HepG2 (cell line): ENCODE measurements around the gene RANBP3. TPM values are rescaled to one million over a fixed set of nuclear protein-coding genes. Genes with fewer than 3 reads are reported as not detected.

Experiments used
- BORCS8-MEF2B ChIP-seq: sonication (generic); formaldehyde crosslinking; IDR thresholded peaks from 2 replicates; pipeline ENCODE4 v1.8.0; 2022; ENCODE audit warnings: mild to moderate bottlenecking, missing genetic modification reagents
- ETV6 ChIP-seq: sonication (generic); formaldehyde crosslinking; conservative IDR thresholded peaks from 2 replicates; pipeline ENCODE4 v1.4.0; 2020; ENCODE audit warnings: missing genetic modification reagents
- GATAD1 ChIP-seq: IDR thresholded peaks from 2 replicates; pipeline ENCODE4 v1.6.1; 2016; ENCODE audit warnings: missing genetic modification reagents, missing compliant biosample characterization
- ISL2 ChIP-seq: sonication (generic); formaldehyde crosslinking; IDR thresholded peaks from 2 replicates; pipeline ENCODE4 v1.5.0; 2020; ENCODE audit warnings: missing genetic modification reagents
- KDM4B ChIP-seq: sonication (generic); formaldehyde crosslinking; IDR thresholded peaks from 2 replicates; pipeline ENCODE4 v1.4.0; 2020; ENCODE audit warnings: missing genetic modification reagents
- KDM5B ChIP-seq: sonication (generic); formaldehyde crosslinking; IDR thresholded peaks from 2 replicates; pipeline ENCODE4 v1.4.0; 2020; ENCODE audit warnings: missing genetic modification reagents, mild to moderate bottlenecking, borderline replicate concordance
- NCOA1 ChIP-seq: sonication (generic); formaldehyde crosslinking; IDR thresholded peaks from 2 replicates; pipeline ENCODE4 v1.9.0; 2021; ENCODE audit warnings: missing genetic modification reagents
- PCBP1 ChIP-seq: fragments of 200-400 bp; formaldehyde crosslinking; IDR thresholded peaks from 2 replicates; pipeline ENCODE4 v1.6.1; 2017; ENCODE audit warnings: mild to moderate bottlenecking, low read depth, low read length, borderline replicate concordance
- RELA ChIP-seq: sonication (generic); formaldehyde crosslinking; IDR thresholded peaks from 2 replicates; pipeline ENCODE4 v1.4.0; 2020; ENCODE audit warnings: missing genetic modification reagents
- RFXAP ChIP-seq: sonication (generic); formaldehyde crosslinking; IDR thresholded peaks from 2 replicates; pipeline ENCODE4 v1.4.0; 2020; ENCODE audit warnings: missing genetic modification reagents, borderline replicate concordance
- SATB2 ChIP-seq: sonication (generic); formaldehyde crosslinking; IDR thresholded peaks from 2 replicates; pipeline ENCODE4 v1.5.0; 2020; ENCODE audit warnings: missing genetic modification reagents
- TMF1 ChIP-seq: sonication (generic); formaldehyde crosslinking; IDR thresholded peaks from 2 replicates; pipeline ENCODE4 v1.8.1; 2022; ENCODE audit warnings: low read depth, missing genetic modification reagents
- XRCC5 ChIP-seq: fragments of 200-400 bp; formaldehyde crosslinking; optimal IDR thresholded peaks from 2 replicates; pipeline ENCODE3; 2017; ENCODE audit warnings: mild to moderate bottlenecking, low read length
- YY1 ChIP-seq: IDR thresholded peaks from 2 replicates; pipeline ENCODE4 v1.6.1; 2011; ENCODE audit warnings: low read length, low read depth, moderate library complexity, mild to moderate bottlenecking; ENCODE audit not compliant: insufficient read depth, insufficient replicate concordance
- ZFP41 ChIP-seq: sonication (generic); formaldehyde crosslinking; IDR thresholded peaks from 2 replicates; pipeline ENCODE4 v1.4.0; 2020; ENCODE audit warnings: mild to moderate bottlenecking, missing genetic modification reagents, borderline replicate concordance
- ZMAT3 ChIP-seq: sonication (generic); formaldehyde crosslinking; conservative IDR thresholded peaks from 2 replicates; pipeline ENCODE4 v1.7.0; 2021; ENCODE audit warnings: missing genetic modification reagents
- ZNF121 ChIP-seq: sonication (generic); formaldehyde crosslinking; IDR thresholded peaks from 2 replicates; pipeline ENCODE4 v1.5.0; 2020; ENCODE audit warnings: mild to moderate bottlenecking, missing genetic modification reagents
- ZNF776 ChIP-seq: sonication (generic); formaldehyde crosslinking; IDR thresholded peaks from 2 replicates; pipeline ENCODE4 v1.4.0; 2020; ENCODE audit warnings: mild to moderate bottlenecking, missing genetic modification reagents
- polyA plus RNA-seq, 8 experiments: library from polyadenylated mRNA; depleted of rRNA in 3 of 8; stranded (reverse) in 7 of 8; unstranded in 1 of 8; fragments of >200 nt; fragmentation: Illumina TruSeq in 4 of 8; extraction: Trizol in 4 of 8; gene quantifications; 2 replicates each; pipeline versions ENCODE4 v1.2.1 to v1.2.3, GENCODE V29; 2011 to 2016; ENCODE audit warnings: low read depth in 4 of 8, missing spikeins in 1 of 8, mixed read lengths in 1 of 8; ENCODE audit not compliant: insufficient read depth in 1 of 8
- total RNA-seq, 5 experiments: library from RNA; depleted of rRNA; stranded (reverse); fragments of >200 nt; fragmentation: Illumina TruSeq; extraction: Trizol; gene quantifications; 2 replicates each; pipeline ENCODE4 v1.2.3, GENCODE V29; 2016; ENCODE audit warnings: low read depth in 1 of 5
- TF ChIP-seq, protein P1 (sequence below): sonication (generic); formaldehyde crosslinking; IDR thresholded peaks from 2 replicates; pipeline ENCODE4 v1.4.0; 2020; ENCODE audit warnings: missing genetic modification reagents; ENCODE audit errors: not compliant biosample characterization
- TF ChIP-seq, protein P2 (sequence below): sonication (generic); formaldehyde crosslinking; IDR thresholded peaks from 2 replicates; pipeline ENCODE4 v1.4.0; 2020; ENCODE audit warnings: missing genetic modification reagents
- TF ChIP-seq, protein P3 (sequence below): IDR thresholded peaks from 2 replicates; pipeline ENCODE4 v1.6.1; 2016

RANBP3 gene
- total and polyA plus RNA-seq, 2 of the 13 experiments (the other 11 are each of a cell fraction or from before 2014, with no cell fraction given): 39.5 to 149 TPM

DNA sequence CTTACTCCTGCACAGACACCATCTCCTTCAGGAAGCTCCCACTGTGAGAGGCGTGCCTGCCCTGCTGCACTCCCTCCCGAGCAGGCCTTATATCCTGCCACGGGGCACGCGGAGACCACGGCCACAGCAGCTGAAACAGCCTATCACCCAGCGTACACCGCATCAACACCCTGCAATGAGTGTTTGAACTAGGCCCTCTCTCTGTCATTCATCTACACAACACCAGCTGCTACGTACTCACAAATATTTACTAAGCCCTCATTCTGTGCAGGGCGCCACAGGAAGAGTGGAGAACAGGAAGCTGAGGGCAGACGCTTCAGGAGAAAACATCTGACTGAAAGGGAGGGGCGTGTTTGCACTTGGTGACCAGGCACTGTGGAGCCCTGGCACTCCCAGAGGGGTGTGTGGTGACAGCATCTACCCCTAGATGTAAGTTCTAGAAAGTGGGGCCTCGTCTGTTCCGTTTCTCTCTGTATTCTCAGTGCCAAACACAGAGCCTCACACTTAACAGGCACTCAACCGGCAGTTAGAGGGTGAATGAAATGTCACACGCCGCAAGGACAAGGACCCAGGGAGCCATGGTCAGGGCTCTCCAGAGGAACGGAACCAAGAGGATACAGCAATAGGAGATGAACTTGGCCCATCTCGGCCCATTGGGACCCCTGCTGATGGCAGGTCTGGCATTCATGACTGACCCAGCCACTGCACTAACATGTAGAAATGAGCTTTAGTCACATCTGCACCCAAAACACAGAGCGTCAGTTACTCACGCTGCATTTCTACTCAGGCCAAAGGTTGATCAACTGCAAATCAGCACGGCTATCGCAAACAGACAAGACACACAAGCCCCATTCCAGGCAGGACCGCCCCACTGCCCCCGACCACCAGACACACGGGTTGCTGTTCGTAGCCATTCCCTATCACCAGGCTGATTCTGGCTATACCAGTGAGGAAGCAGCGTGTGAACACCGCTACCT, 15.7 kb downstream of the RANBP3 start (continued):
- no peak for TF ChIP-seq YY1
- TF ChIP-seq ZNF776 (CRISPR knock-in tag): no peak
- peak; percentile 73 for TF ChIP-seq XRCC5
- 0 out of 2 replicates have a peak, but pooled peaks have one; percentile 53 for TF ChIP-seq ETV6 (CRISPR knock-in tag)
- peak; percentile 85 for TF ChIP-seq TMF1
- TF ChIP-seq, protein P1, sequence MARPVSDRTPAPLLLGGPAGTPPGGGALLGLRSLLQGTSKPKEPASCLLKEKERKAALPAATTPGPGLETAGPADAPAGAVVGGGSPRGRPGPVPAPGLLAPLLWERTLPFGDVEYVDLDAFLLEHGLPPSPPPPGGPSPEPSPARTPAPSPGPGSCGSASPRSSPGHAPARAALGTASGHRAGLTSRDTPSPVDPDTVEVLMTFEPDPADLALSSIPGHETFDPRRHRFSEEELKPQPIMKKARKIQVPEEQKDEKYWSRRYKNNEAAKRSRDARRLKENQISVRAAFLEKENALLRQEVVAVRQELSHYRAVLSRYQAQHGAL: peak; percentile 90
- TF ChIP-seq RFXAP (CRISPR knock-in tag): peak; percentile 89
- TF ChIP-seq, protein P2, sequence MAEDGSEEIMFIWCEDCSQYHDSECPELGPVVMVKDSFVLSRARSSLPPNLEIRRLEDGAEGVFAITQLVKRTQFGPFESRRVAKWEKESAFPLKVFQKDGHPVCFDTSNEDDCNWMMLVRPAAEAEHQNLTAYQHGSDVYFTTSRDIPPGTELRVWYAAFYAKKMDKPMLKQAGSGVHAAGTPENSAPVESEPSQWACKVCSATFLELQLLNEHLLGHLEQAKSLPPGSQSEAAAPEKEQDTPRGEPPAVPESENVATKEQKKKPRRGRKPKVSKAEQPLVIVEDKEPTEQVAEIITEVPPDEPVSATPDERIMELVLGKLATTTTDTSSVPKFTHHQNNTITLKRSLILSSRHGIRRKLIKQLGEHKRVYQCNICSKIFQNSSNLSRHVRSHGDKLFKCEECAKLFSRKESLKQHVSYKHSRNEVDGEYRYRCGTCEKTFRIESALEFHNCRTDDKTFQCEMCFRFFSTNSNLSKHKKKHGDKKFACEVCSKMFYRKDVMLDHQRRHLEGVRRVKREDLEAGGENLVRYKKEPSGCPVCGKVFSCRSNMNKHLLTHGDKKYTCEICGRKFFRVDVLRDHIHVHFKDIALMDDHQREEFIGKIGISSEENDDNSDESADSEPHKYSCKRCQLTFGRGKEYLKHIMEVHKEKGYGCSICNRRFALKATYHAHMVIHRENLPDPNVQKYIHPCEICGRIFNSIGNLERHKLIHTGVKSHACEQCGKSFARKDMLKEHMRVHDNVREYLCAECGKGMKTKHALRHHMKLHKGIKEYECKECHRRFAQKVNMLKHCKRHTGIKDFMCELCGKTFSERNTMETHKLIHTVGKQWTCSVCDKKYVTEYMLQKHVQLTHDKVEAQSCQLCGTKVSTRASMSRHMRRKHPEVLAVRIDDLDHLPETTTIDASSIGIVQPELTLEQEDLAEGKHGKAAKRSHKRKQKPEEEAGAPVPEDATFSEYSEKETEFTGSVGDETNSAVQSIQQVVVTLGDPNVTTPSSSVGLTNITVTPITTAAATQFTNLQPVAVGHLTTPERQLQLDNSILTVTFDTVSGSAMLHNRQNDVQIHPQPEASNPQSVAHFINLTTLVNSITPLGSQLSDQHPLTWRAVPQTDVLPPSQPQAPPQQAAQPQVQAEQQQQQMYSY (CRISPR knock-in tag): no peak; the same call in 1 of the 2 replicates
- TF ChIP-seq ZNF121 (CRISPR knock-in tag): no peak
- peak; percentile 33; the same call in 1 of the 2 replicates for TF ChIP-seq RELA
- TF ChIP-seq, protein P3, sequence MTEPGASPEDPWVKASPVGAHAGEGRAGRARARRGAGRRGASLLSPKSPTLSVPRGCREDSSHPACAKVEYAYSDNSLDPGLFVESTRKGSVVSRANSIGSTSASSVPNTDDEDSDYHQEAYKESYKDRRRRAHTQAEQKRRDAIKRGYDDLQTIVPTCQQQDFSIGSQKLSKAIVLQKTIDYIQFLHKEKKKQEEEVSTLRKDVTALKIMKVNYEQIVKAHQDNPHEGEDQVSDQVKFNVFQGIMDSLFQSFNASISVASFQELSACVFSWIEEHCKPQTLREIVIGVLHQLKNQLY: peak; percentile 98
- TF ChIP-seq ZMAT3 (CRISPR knock-in tag): peak; percentile 77; the same call in 1 of the 2 replicates
- TF ChIP-seq NCOA1 (CRISPR knock-in tag): peak; percentile 81; the same call in 1 of the 2 replicates
- peak; percentile 87 for TF ChIP-seq BORCS8-MEF2B
- peak; percentile 69; the same call in 1 of the 2 replicates for TF ChIP-seq KDM5B (CRISPR knock-in tag)
- 0 out of 2 replicates have a peak, but pooled peaks have one; percentile 36 for TF ChIP-seq SATB2 (CRISPR knock-in tag)
- TF ChIP-seq ZFP41 (CRISPR knock-in tag): peak; percentile 58; the same call in 1 of the 2 replicates
- no peak for TF ChIP-seq PCBP1
- peak; percentile 26 for TF ChIP-seq KDM4B (CRISPR knock-in tag)
- peak; percentile 78 for TF ChIP-seq GATAD1 (CRISPR knock-in tag)
- peak; percentile 68; the same call in 1 of the 2 replicates for TF ChIP-seq ISL2 (CRISPR knock-in tag)
